Vagina (tissue), 2 donors: Measurements from ENCODE around the gene CCDC63. TPM values are rescaled to one million over a fixed set of nuclear protein-coding genes. Genes with fewer than 3 reads are reported as not detected.

Experiments
- DNase-seq, 2 donors: peaks; one replicate each; pipeline ENCODE4 v3.0.0-alpha.2; 2017; ENCODE audit errors: extremely low spot score in 2 of 2
- H3K27ac ChIP-seq: fragments of 200-600 bp; sonication (generic); one replicate; pipeline ENCODE4 v1.5.1; 2019
- H3K27me3 ChIP-seq: fragments of 200-600 bp; sonication (generic); one replicate; pipeline ENCODE4 v1.5.1; 2019
- H3K36me3 ChIP-seq, 2 donors: fragments of 200-600 bp; sonication (generic); one replicate each; pipeline ENCODE4 v1.5.1; 2017 to 2019
- H3K4me1 ChIP-seq: fragments of 200-600 bp; sonication (generic); one replicate; pipeline ENCODE4 v1.5.1; 2019
- H3K4me3 ChIP-seq, 2 donors: fragments of 200-600 bp; sonication (generic); 1 replicate in 1 of 2; 2 replicates in 1 of 2; pipeline ENCODE4 v1.5.1; 2016 to 2019
- H3K9me3 ChIP-seq: fragments of 200-600 bp; sonication (generic); one replicate; pipeline ENCODE4 v1.5.1; 2019
- POLR2A ChIP-seq, 2 donors: fragments of 450-650 bp; IDR thresholded peaks; one replicate each; pipeline ENCODE4 v1.6.1; 2017; ENCODE audit warnings: antibody characterized with exemption in 2 of 2, mild to moderate bottlenecking in 2 of 2, moderate library complexity in 2 of 2
- POLR2AphosphoS5 ChIP-seq, 2 donors: sonication (generic); formaldehyde crosslinking; IDR thresholded peaks; one replicate each; pipeline ENCODE4 v1.9.0; 2017; ENCODE audit warnings: antibody characterized with exemption in 2 of 2, mild to moderate bottlenecking in 2 of 2, low read depth in 1 of 2; ENCODE audit not compliant: insufficient read depth in 1 of 2
- intact Hi-C: fragments of 100-400 bp; cut with DNase I; formaldehyde crosslinking; loops from one replicate; pipeline ENCODE4 v1.15.1; 2023
- total RNA-seq: library from RNA; depleted of rRNA; stranded (reverse); fragments of >200 nt; gene quantifications from one replicate; pipeline ENCODE4 v1.2.3, GENCODE V29; 2016
- TF ChIP-seq, protein P1 (sequence below), 3 experiments: fragments of 450-650 bp in 2 of 3; fragments of 200-600 bp in 1 of 3; sonication (generic) in 1 of 3; IDR thresholded peaks; one replicate each; pipeline ENCODE4 v1.5.1; 2017 to 2019; ENCODE audit warnings: antibody characterized with exemption in 3 of 3, mild to moderate bottlenecking in 2 of 3, moderate library complexity in 2 of 3

The CCDC63 gene
- total RNA-seq, 1 donor from 2014 or later, result not detected

GRCh38 chr12:110916295-110916875, 69.6 kb downstream of the CCDC63 start:
- DNase-seq, result no peak
- Histone ChIP-seq H3K27me3 (no peaks in the 10 kb centered on the region), H3K36me3 (no peaks in the 10 kb centered on the region), H3K27ac (no peak overlapping the region), H3K4me3 (no peak overlapping the region), H3K4me1 (no peaks in the 10 kb centered on the region), H3K9me3 (no peaks in the 10 kb centered on the region)
- intact Hi-C loops, result no loop called here
- TF ChIP-seq, protein P1, sequence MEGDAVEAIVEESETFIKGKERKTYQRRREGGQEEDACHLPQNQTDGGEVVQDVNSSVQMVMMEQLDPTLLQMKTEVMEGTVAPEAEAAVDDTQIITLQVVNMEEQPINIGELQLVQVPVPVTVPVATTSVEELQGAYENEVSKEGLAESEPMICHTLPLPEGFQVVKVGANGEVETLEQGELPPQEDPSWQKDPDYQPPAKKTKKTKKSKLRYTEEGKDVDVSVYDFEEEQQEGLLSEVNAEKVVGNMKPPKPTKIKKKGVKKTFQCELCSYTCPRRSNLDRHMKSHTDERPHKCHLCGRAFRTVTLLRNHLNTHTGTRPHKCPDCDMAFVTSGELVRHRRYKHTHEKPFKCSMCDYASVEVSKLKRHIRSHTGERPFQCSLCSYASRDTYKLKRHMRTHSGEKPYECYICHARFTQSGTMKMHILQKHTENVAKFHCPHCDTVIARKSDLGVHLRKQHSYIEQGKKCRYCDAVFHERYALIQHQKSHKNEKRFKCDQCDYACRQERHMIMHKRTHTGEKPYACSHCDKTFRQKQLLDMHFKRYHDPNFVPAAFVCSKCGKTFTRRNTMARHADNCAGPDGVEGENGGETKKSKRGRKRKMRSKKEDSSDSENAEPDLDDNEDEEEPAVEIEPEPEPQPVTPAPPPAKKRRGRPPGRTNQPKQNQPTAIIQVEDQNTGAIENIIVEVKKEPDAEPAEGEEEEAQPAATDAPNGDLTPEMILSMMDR (IDR thresholded peaks at IDR 0.05), result no peak
- TF ChIP-seq POLR2A (IDR thresholded peaks at IDR 0.05), result no peak
- TF ChIP-seq POLR2AphosphoS5 (IDR thresholded peaks at IDR 0.05; ENCODE audit: insufficient read depth in 1 of 2, low read depth in 1 of 2), result no peak

DNA sequence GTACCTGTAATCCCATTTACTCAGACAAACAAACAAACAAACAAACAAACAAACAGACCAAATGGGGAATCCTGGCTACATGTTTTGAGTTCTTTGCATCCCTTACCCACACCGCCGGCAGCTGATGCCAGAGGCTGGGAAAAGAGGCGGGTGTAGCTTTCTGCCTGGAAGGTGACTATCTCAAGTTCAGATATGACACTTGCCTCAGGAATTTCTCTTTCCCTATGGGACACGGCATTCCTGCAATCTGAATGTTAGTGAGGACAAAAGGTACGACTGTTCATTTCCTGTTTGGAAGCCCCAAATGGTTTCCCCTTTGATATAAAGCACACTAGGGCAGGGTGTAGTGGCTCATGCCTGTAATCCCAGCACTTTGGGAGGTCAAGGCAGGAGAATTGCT, 70.7 kb downstream of the CCDC63 start:
- DNase-seq, result no peak
- Histone ChIP-seq H3K27me3 (no peaks in the 10 kb centered on the region), H3K9me3 (no peaks in the 10 kb centered on the region), H3K4me3 (no peak overlapping the region), H3K4me1 (no peaks in the 10 kb centered on the region), H3K27ac (no peak overlapping the region), H3K36me3 (no peaks in the 10 kb centered on the region)
- no peak for TF ChIP-seq POLR2AphosphoS5 (IDR thresholded peaks at IDR 0.05; ENCODE audit: insufficient read depth in 1 of 2, low read depth in 1 of 2)
- no peak for TF ChIP-seq POLR2A (IDR thresholded peaks at IDR 0.05)
- TF ChIP-seq, protein P1 (IDR thresholded peaks at IDR 0.05), result no peak
- intact Hi-C loops, result no loop called here

DNA sequence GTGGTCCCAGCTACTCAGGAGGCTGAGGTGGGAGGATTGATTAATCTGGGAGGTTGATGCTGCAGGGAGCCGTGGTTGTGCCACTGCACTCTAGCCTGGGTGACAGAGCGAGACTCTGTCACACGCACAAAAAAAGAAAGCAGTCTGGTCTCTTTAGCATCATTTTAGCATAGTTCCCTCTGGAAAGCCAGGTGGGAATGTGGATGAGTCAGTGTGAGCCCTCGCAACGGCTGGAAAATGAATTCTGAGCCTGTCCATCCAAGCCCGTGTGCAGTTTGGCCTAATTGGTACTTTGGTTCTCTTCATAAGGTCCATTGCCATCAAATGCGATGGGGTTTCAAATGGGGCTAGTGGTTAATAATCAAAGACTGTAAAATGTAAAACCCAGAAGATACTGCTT, 71.2 kb downstream of the CCDC63 start:
- Histone ChIP-seq H3K4me3 (no peak overlapping the region), H3K4me1 (no peaks in the 10 kb centered on the region), H3K9me3 (no peaks in the 10 kb centered on the region), H3K27ac (no peak overlapping the region), H3K27me3 (no peaks in the 10 kb centered on the region), H3K36me3 (no peaks in the 10 kb centered on the region)
- TF ChIP-seq, protein P1 (IDR thresholded peaks at IDR 0.05), result no peak
- TF ChIP-seq POLR2AphosphoS5 (IDR thresholded peaks at IDR 0.05; ENCODE audit: insufficient read depth in 1 of 2, low read depth in 1 of 2) (no peak), POLR2A (IDR thresholded peaks at IDR 0.05) (no peak)
- intact Hi-C loops, result no loop called here
- no peak for DNase-seq

GRCh38 chr12:110919720-110920119, 72.9 kb downstream of the CCDC63 start:
- no peaks in the 10 kb centered on the region for H3K27me3 ChIP-seq
- intact Hi-C loops, result no loop called here
- DNase-seq, result no peak
- TF ChIP-seq, protein P1 (IDR thresholded peaks at IDR 0.05), result no peak
- TF ChIP-seq POLR2A (IDR thresholded peaks at IDR 0.05), result no peak
- no peak for TF ChIP-seq POLR2AphosphoS5 (IDR thresholded peaks at IDR 0.05; ENCODE audit: insufficient read depth in 1 of 2, low read depth in 1 of 2)
- H3K9me3 ChIP-seq, result no peaks in the 10 kb centered on the region
- H3K4me3 ChIP-seq, result no peak overlapping the region
- no peaks in the 10 kb centered on the region for H3K4me1 ChIP-seq
- no peak overlapping the region for H3K27ac ChIP-seq
- H3K36me3 ChIP-seq, result no peaks in the 10 kb centered on the region

DNA sequence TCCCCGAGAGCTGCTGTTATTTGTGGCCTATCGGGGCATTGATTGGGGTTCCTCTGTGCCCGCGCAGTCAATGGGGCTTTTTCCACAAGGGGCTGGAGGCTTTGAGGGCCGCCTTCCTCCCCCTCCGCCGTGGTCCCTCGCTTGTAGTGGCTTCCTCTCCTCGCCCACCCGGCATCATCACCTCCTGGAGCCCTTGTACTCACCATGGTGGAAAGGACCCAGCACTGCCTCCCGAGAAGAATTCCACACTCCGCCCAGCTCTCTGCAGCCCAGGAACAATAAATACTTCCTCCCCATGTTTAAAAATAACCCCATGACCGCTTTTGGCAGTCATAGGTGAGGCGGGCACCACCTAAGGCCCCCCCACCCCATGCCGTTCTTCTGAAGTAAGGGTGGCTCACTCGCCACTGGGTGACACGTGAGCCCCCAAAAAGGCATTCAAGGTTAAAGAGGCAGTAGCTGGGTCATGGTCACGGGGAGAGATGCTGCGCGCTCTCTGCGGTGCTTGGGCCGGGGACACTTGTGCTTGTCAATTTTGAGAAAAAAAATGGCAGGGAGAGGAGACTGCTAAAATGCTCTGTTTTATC, 73.6 kb downstream of the CCDC63 start, which contains the start of gene MYL2:
Gene MYL2 (minus strand): TSS at position 256 of the 587 bp plus-strand sequence. CDS start 50 bp downstream, at position 206.
- no peaks in the 10 kb centered on the region for H3K9me3 ChIP-seq
- intact Hi-C loops, result no loop called here

More for the DNA sequence above, 73.6 kb downstream of the CCDC63 start, which contains the start of gene MYL2:
- no peak for DNase-seq
- Histone ChIP-seq H3K36me3 (no peaks in the 10 kb centered on the region), H3K27ac (no peak within 1 kb of the TSS), H3K27me3 (no peaks in the 10 kb centered on the region), H3K4me1 (no peaks in the 10 kb centered on the region), H3K4me3 (no peak within 1 kb of the TSS)
- no peak for TF ChIP-seq POLR2A (IDR thresholded peaks at IDR 0.05)
- TF ChIP-seq, protein P1 (IDR thresholded peaks at IDR 0.05), result no peak
- TF ChIP-seq POLR2AphosphoS5 (IDR thresholded peaks at IDR 0.05; ENCODE audit: insufficient read depth in 1 of 2, low read depth in 1 of 2), result no peak
